Fibroblast of skin of right biceps (primary cell): ENCODE measurements around the gene FIBCD1.

Experiments
- DNase-seq: peaks from one replicate; pipeline ENCODE4 v3.0.0-alpha.2; 2013

The FIBCD1 gene

GRCh38 chr9:130856474-130856873 is 82.6 kb downstream of the FIBCD1 start:
- DNase-seq, result no peak

GRCh38 chr9:130854835-130855234 is 84.2 kb downstream of the FIBCD1 start:
- no peak for DNase-seq

GRCh38 chr9:130854092-130854491 is 85.0 kb downstream of the FIBCD1 start:
- no peak for DNase-seq

- DNase-seq, result no peak
These were observed 86.2 kb downstream of the FIBCD1 start for GRCh38 chr9:130852801-130853200.
